Measurements from ENCODE around the gene OCA2.

GRCh38 chr15:27955087-27955486 is 144.0 kb downstream of the OCA2 start:
- TF ChIP-seq, protein P1, sequence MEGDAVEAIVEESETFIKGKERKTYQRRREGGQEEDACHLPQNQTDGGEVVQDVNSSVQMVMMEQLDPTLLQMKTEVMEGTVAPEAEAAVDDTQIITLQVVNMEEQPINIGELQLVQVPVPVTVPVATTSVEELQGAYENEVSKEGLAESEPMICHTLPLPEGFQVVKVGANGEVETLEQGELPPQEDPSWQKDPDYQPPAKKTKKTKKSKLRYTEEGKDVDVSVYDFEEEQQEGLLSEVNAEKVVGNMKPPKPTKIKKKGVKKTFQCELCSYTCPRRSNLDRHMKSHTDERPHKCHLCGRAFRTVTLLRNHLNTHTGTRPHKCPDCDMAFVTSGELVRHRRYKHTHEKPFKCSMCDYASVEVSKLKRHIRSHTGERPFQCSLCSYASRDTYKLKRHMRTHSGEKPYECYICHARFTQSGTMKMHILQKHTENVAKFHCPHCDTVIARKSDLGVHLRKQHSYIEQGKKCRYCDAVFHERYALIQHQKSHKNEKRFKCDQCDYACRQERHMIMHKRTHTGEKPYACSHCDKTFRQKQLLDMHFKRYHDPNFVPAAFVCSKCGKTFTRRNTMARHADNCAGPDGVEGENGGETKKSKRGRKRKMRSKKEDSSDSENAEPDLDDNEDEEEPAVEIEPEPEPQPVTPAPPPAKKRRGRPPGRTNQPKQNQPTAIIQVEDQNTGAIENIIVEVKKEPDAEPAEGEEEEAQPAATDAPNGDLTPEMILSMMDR (IDR thresholded peaks at IDR 0.05; ENCODE audit: low read length) = no peak
- TF ChIP-seq EZH2 (optimal IDR thresholded peaks at IDR 0.05; ENCODE audit: low read depth, low read length) (no peak), EZH2phosphoT487 (IDR thresholded peaks at IDR 0.05; ENCODE audit: low read length) (no peak)
